ENCODE measurements around the gene FBF1.

- TF ChIP-seq FOXP2 (optimal IDR thresholded peaks at IDR 0.05; ENCODE audit: borderline replicate concordance, extremely low read depth, extremely low read length, insufficient read depth) = no peak
- TF ChIP-seq SIN3A (IDR thresholded peaks at IDR 0.05; ENCODE audit: borderline replicate concordance, insufficient read depth, low read length) = no peak
- TF ChIP-seq POLR2AphosphoS5 (IDR thresholded peaks at IDR 0.05; ENCODE audit: low read depth, low read length) = no peak
- TF ChIP-seq, protein P1, sequence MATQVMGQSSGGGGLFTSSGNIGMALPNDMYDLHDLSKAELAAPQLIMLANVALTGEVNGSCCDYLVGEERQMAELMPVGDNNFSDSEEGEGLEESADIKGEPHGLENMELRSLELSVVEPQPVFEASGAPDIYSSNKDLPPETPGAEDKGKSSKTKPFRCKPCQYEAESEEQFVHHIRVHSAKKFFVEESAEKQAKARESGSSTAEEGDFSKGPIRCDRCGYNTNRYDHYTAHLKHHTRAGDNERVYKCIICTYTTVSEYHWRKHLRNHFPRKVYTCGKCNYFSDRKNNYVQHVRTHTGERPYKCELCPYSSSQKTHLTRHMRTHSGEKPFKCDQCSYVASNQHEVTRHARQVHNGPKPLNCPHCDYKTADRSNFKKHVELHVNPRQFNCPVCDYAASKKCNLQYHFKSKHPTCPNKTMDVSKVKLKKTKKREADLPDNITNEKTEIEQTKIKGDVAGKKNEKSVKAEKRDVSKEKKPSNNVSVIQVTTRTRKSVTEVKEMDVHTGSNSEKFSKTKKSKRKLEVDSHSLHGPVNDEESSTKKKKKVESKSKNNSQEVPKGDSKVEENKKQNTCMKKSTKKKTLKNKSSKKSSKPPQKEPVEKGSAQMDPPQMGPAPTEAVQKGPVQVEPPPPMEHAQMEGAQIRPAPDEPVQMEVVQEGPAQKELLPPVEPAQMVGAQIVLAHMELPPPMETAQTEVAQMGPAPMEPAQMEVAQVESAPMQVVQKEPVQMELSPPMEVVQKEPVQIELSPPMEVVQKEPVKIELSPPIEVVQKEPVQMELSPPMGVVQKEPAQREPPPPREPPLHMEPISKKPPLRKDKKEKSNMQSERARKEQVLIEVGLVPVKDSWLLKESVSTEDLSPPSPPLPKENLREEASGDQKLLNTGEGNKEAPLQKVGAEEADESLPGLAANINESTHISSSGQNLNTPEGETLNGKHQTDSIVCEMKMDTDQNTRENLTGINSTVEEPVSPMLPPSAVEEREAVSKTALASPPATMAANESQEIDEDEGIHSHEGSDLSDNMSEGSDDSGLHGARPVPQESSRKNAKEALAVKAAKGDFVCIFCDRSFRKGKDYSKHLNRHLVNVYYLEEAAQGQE (IDR thresholded peaks at IDR 0.05; ENCODE audit: insufficient read depth in 1 of 2, low read depth in 2 of 2, low read length in 2 of 2) = no peak
- no peak for TF ChIP-seq TAF1 (IDR thresholded peaks at IDR 0.05; ENCODE audit: borderline replicate concordance, insufficient read depth, low read length)
Observed at GRCh38 chr17:75898791-75899190, 42.1 kb downstream of the FBF1 start.

Data from PFSK-1 (cell line).